ENCODE data around the gene LTBP3. TPM values are rescaled to one million over a fixed set of nuclear protein-coding genes. Genes with fewer than 3 reads are reported as not detected.
A peak's percentile ranks its signal among the peaks of the same experiment; 100 is the strongest.

The LTBP3 gene
- total RNA-seq, 2 donors from 2014 or later, result 492 to 512 TPM

DNA sequence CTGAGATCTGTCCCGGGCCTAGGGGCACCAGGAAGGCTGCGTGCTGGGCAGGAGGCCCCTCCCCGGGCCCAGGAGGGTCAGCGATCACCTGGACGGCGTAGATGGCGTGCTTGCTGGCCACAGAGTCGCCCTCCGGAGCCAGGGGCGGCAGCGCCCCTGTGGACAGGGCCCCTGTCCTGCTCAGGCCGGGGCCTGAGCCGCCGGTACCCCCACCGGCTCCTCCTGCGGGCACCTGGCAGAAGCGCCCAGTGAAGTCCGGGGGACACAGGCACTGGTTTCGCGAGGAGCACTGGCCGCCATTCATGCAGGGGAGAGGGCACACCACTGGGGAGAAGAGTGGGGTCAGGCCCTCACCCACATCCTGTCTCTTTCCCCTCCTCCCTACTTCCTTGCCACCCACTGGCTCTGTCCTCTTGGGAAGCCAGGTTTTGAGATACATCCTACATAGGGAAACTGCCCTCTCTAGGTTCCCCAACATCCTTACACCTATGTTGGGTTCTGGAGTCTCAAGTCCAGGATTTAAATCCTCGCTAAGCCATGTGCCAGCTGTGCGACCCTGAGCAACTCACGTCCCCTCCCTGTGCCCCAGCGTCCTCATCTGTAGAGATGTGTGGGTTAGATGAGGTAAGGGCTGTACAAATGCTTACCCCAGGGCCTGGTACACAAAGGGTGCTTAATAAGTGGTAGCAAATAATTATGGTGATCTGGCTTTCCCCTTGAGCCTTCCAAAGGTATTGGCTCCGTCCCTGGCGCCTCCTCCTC, 3.9 kb downstream of the LTBP3 start:
- peaks cover 13% of the 10 kb centered on the region for H3K36me3 ChIP-seq
- peak overlapping the region; percentile 96 to 99 for H3K27ac ChIP-seq
- TF ChIP-seq CTCF (IDR thresholded peaks at IDR 0.05), result no peak
- H3K9me3 ChIP-seq, result no peaks in the 10 kb centered on the region
- peaks cover 27 to 42% of the 10 kb centered on the region in 2 donors for H3K4me1 ChIP-seq (ENCODE audit: control insufficient read depth in 1 of 2, low read depth in 2 of 2)
- DNase-seq (ENCODE audit: low spot score) (no peak), ATAC-seq (ENCODE audit: insufficient number of reproducible peaks, low FRiP score, low read depth) (no peak)
- H3K27me3 ChIP-seq (replicated peaks; ENCODE audit: insufficient read depth), result no peaks in the 10 kb centered on the region
- no peak overlapping the region for H3K4me3 ChIP-seq

- TF ChIP-seq CTCF (IDR thresholded peaks at IDR 0.05), result no peak
- Histone ChIP-seq H3K4me1 (ENCODE audit: control insufficient read depth in 1 of 2, low read depth in 2 of 2) (peaks cover 20 to 34% of the 10 kb centered on the region in 2 donors), H3K36me3 (peaks cover 21% of the 10 kb centered on the region), H3K27ac (peak overlapping the region; percentile 9 to 96), H3K27me3 (replicated peaks; ENCODE audit: insufficient read depth) (no peaks in the 10 kb centered on the region), H3K9me3 (no peaks in the 10 kb centered on the region), H3K4me3 (no peak overlapping the region)
- no peak for DNase-seq (ENCODE audit: low spot score)
- no peak for ATAC-seq (ENCODE audit: insufficient number of reproducible peaks, low FRiP score, low read depth)
Measured at GRCh38 chr11:65553301-65554001, 4.7 kb downstream of the LTBP3 start.

GRCh38 chr11:65552388-65552951, 5.7 kb downstream of the LTBP3 start:
- DNase-seq (ENCODE audit: low spot score) (no peak), ATAC-seq (ENCODE audit: insufficient number of reproducible peaks, low FRiP score, low read depth) (no peak)
- no peak overlapping the region for H3K4me3 ChIP-seq
- H3K36me3 ChIP-seq, result peaks cover 31% of the 10 kb centered on the region
- H3K9me3 ChIP-seq, result no peaks in the 10 kb centered on the region
- no peaks in the 10 kb centered on the region for H3K27me3 ChIP-seq (replicated peaks; ENCODE audit: insufficient read depth)
- peaks cover 20 to 33% of the 10 kb centered on the region in 2 donors for H3K4me1 ChIP-seq (ENCODE audit: control insufficient read depth in 1 of 2, low read depth in 2 of 2)
- no peak overlapping the region for H3K27ac ChIP-seq
- peak; percentile 6 for TF ChIP-seq CTCF (IDR thresholded peaks at IDR 0.05)

GRCh38 chr11:65551572-65552387, 6.4 kb downstream of the LTBP3 start:
- ATAC-seq (ENCODE audit: insufficient number of reproducible peaks, low FRiP score, low read depth) (no peak), DNase-seq (ENCODE audit: low spot score) (no peak)
- Histone ChIP-seq H3K4me3 (no peak overlapping the region), H3K27me3 (replicated peaks; ENCODE audit: insufficient read depth) (no peaks in the 10 kb centered on the region), H3K9me3 (no peaks in the 10 kb centered on the region), H3K4me1 (ENCODE audit: control insufficient read depth in 1 of 2, low read depth in 2 of 2) (peaks cover 20 to 30% of the 10 kb centered on the region in 2 donors), H3K27ac (no peak overlapping the region), H3K36me3 (peaks cover 37% of the 10 kb centered on the region)
- peak; percentile 37 for TF ChIP-seq CTCF (IDR thresholded peaks at IDR 0.05)
